GM12891 (cell line): ENCODE measurements around the gene AJAP1.

Source experiments
- DNase-seq: peaks from one replicate; pipeline ENCODE4 v3.0.0; 2011; ENCODE audit warnings: low spot score; ENCODE audit not compliant: insufficient read length
- FAIRE-seq: peaks from 2 replicates; lab custom pipeline; 2011; peaks lifted over from hg19 to GRCh38; lab: Jason Lieb, UNC
- PAX5 ChIP-seq: IDR thresholded peaks from 2 replicates; pipeline ENCODE4 v1.6.1; 2011; ENCODE audit warnings: low read length, moderate library complexity, mild to moderate bottlenecking; ENCODE audit not compliant: insufficient read depth, severe bottlenecking
- POLR2A ChIP-seq: IDR thresholded peaks from 2 replicates; pipeline ENCODE4 v1.6.1; 2011; ENCODE audit warnings: low read depth, low read length, control low read depth
- POLR2AphosphoS5 ChIP-seq: IDR thresholded peaks from 2 replicates; pipeline ENCODE4 v1.6.1; 2011; ENCODE audit warnings: low read depth, low read length, control low read depth
- POU2F2 ChIP-seq: IDR thresholded peaks from 2 replicates; pipeline ENCODE4 v1.6.1; 2011; ENCODE audit warnings: low read depth, mild to moderate bottlenecking, control low read depth, low read length, moderate library complexity
- SPI1 ChIP-seq: IDR thresholded peaks from 2 replicates; pipeline ENCODE4 v1.6.1; 2011; ENCODE audit warnings: low read depth, low read length, control low read depth
- TAF1 ChIP-seq: IDR thresholded peaks from 2 replicates; pipeline ENCODE4 v1.6.1; 2011; ENCODE audit warnings: low read depth, low read length, control low read depth

The AJAP1 gene

DNA sequence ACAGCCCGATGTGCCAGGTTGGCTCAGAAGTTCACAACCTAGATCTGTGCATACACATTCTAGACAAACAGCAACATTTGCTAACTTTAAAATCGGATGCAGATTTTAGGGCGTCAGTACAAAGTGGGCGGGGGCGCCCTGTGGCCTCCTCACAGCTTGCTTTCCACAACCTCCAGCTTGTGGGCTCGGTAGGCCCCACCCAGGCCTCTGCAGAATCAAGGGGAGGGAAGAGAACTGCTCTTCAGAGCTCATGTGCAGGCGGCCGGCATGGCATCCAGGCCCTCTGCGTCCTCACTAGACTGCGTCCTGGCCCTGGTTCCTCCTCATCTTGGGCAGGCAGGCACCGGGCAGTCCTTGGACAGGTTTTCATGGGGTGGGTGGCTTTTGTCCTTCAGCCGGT is 59.3 kb downstream of the AJAP1 start:
- DNase-seq, result no peak

DNA sequence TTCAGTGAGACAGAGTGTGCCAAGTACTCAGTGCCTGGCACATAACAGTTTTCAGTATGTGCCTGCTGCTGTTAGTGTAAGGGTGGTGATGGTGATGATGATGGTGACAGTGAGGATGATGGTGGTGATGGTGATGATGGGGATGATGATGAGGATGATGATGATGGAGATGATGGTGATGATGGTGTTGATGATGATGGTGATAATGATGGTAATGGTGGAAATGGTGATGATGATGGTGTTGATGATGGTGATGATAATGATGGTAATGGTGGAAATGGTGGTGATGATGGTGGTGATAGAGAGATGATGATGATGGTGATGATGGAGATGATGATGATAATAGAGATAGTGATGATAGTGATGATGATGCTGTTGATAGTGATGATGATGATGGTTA is 62.0 kb downstream of the AJAP1 start:
- DNase-seq, result no peak
- TF ChIP-seq POLR2AphosphoS5 (no peak), SPI1 (no peak), POU2F2 (no peak), PAX5 (no peak), TAF1 (no peak), POLR2A (no peak)
- FAIRE-seq, result no peak

More for the DNA sequence above, 59.3 kb downstream of the AJAP1 start:
- TF ChIP-seq TAF1 (no peak), PAX5 (no peak), POLR2AphosphoS5 (no peak), POLR2A (no peak), SPI1 (no peak), POU2F2 (no peak)
- FAIRE-seq, result no peak

DNA sequence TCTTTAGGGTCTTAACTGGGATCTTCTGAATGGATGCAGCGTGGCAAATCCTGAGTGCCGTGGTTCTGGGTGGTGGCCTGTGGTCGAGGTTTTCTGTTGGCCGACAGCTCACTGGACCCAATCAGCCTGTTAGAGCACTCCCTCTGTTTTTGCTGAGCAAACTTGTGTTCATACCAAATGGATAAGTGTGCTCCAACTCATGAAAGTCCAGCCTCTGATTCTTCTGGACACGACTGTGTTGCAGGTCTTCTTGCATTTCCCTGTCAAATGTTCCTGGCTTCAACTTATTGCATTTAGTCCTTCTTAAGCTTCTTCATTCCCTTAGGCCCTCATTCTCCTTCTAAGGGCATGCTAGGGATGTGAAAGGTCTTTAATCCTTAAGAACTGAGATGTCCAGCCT is 63.7 kb downstream of the AJAP1 start:
- TF ChIP-seq POU2F2 (no peak), PAX5 (no peak), TAF1 (no peak), POLR2AphosphoS5 (no peak), SPI1 (no peak), POLR2A (no peak)
- no peak for DNase-seq
- no peak for FAIRE-seq

DNA sequence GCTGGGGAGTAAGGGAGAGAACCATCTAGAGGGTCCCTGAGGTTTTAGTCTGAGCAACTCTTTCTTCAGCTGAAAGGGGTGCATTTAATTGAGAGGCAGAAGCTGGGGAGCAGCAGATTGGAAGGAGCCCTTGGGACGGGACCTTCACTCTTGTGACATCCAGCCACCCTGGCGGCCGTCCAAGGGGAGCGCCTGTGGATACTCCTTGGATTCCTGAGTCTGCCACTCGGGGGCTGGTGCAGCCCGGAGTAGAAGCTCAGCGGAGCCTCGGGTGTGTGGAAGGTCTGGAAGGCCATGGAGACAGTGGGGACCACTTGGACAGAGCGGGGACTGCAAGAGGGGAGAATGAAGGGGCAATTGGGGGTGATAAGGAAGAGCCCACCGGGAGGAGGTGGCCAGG is 68.7 kb downstream of the AJAP1 start:
- no peak for TF ChIP-seq POLR2AphosphoS5
- TF ChIP-seq POU2F2, result no peak
- TF ChIP-seq PAX5, result no peak
- TF ChIP-seq TAF1, result no peak
- no peak for TF ChIP-seq SPI1
- no peak for TF ChIP-seq POLR2A
- DNase-seq (no peak), FAIRE-seq (no peak)

DNA sequence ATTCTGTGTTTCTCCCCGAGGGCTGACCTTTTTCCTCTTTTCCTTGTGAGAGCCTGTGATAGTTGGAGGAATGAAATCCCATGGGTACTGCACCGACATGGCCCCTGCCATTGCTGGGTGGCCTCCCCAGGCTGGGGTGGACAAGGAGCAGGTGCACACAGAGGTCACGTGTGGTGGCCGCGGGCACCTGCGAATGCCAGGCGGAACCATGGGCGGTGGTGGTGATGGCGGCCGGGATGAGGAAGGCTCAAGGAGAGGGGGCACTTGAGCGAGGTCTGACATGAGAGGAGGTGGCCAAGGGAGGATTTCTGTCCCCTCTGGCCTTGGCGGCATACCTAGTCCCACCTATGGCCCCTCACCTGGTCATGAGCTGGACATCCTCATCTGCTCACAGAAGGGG is 69.6 kb downstream of the AJAP1 start:
- TF ChIP-seq POU2F2 (no peak), SPI1 (no peak), TAF1 (no peak), PAX5 (no peak), POLR2A (no peak), POLR2AphosphoS5 (no peak)
- no peak for DNase-seq
- no peak for FAIRE-seq

DNA sequence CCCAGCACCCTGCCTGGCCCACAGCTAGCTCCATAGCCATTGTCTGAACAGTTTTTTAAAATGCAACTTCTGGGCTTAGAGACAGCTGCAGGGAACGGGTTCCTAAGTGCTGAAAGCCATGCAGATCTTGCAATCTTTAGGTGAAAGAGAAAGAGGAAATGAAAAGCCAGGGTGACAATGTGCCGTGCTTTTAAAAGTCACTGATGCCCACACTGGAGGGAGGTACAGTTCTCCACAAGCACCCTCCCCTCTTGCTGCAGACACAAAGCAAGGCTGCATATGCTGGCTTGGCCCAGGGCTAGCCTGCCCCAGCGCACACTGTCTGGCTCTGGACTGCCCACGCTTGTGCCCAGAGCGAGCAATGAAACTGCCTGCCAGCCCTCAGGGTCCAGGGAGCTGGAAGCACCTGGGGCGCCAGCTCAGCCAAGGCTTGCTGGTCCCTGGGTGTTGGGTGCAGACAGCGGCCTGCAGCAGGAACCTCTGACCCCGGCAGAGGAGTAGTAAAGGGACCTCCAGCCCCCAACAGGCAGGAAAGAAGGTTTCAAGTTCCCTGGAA is 70.4 kb downstream of the AJAP1 start:
- TF ChIP-seq SPI1 (no peak; the same call in 1 of the 2 replicates), POLR2A (no peak), POLR2AphosphoS5 (no peak), PAX5 (no peak), TAF1 (no peak), POU2F2 (no peak)
- FAIRE-seq (no peak), DNase-seq (no peak)

DNA sequence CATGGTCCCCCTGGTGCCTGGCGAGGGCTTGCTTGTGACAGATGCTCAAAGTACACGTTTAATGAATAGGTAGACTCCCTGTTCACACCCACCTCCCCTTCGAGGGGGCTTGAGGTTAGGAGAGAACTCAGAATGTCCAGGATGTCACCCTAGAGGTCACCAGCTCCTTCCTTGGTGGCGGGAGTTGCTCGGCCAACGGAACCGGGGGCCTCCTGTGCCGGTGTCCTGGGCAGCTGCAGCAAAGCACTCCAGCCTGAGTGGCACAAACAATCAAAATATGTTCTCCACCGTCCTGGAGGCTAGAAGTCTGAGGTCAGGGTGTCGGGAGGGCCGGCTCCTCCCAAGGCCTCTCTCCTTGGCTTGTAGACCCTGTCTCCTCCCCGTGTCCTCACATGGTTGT is 71.0 kb downstream of the AJAP1 start:
- TF ChIP-seq SPI1 (no peak), TAF1 (no peak), POU2F2 (no peak)
- FAIRE-seq, result no peak
- DNase-seq, result no peak

DNA sequence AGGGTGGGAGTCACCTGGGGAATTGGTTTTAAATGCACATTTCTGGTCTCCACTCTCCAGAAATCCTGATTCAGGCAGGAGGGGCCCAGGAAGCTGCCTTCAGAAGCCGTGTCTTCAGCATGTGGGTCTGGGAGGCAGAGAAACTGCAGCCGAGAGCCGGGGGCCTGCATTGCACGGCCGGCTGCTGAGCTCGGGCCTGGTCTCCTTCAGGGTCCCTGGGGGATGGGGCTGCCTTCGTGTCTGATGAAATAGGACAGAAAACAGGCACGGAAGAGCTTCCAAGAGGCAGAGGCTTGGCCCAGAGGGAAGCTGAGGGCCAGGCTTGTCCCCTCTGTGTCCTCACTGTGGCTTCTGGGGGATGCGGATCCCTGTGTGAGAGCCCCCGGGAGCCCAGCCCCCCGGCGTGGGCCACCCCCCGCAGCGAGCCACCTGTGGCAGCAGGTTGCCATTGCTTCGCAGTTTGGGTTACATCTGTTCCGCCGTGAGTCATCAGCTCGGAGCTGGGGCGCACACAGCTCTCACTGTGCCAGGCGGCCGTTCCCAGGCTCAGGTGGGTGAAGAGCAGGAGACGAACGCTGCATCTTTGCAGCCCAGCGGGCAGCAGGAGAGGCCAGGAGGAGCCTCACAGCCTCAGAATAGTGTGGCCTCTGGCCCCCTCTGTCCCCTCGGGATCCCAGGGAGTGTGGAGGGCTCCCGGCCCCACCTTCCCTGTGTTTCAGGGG is 72.4 kb downstream of the AJAP1 start:
- FAIRE-seq (no peak), DNase-seq (no peak)
- TF ChIP-seq POU2F2 (no peak), SPI1 (no peak)

DNA sequence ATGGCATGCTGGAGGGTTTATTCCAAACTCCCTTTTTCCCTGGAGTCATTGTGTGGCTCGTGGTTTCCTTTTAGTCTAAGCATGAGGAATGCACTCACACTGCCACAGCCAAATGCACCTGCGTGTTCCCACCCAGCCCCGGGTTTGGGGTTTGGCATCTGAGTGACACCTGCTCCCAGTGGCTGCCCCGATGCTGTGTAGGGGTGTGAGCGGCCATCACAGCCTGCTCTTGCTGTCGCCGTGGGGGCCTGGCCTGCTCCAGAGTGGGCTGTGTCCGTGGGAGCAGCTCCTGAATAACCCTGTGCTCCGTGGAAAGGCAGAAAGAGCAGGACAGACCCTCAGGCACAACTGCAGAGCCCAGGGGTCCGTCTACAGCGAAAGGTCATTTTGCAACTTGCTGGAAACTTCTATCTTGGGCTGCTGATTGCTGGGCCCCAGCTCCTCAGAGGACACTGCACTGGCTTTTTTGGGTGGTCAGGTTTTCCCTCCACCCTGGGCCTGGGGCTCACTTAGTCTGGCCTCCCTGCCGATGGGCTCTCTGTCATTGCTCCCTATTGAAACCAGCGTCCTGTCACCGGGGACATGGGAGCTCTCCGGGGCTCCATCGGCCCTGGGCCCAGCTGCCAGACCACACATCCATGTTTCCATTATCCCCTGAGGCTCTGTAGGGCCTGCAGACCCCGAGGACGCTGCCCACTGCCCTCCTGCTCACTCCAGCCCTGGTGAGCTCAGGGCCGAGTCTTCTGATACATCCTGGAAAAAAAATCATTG is 74.1 kb downstream of the AJAP1 start:
- no peak for FAIRE-seq
- DNase-seq, result no peak
- TF ChIP-seq TAF1 (no peak), POU2F2 (no peak), POLR2AphosphoS5 (no peak), POLR2A (no peak), PAX5 (no peak), SPI1 (no peak)

DNA sequence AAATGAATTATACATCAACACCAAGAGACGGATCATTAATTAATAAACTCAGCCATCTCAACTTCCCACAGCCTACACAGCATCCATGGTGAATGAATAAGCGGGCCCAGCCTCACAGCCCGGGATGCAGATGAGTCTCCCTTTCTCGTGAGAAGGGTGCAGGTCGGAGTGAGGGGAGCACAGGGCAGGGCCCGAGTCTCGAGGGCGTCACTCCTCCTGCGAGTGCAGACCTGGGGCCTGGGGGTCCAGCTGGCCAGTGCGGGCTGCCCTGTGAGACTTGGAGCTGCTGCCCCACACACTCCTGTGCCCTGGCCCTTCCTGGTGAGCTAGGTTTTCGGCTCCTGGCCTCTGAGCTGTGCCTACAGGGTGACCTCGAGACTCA is 74.7 kb downstream of the AJAP1 start:
- no peak for TF ChIP-seq SPI1
- no peak for TF ChIP-seq POLR2A
- no peak for TF ChIP-seq PAX5
- TF ChIP-seq POLR2AphosphoS5, result no peak
- TF ChIP-seq POU2F2, result no peak
- no peak for TF ChIP-seq TAF1
- FAIRE-seq (no peak), DNase-seq (no peak)
